Ascending aorta (tissue), 2 donors: ENCODE results near the gene TTC1. TPM values are rescaled to one million over a fixed set of nuclear protein-coding genes. Genes with fewer than 3 reads are reported as not detected.

Experiments
- DNase-seq, 2 donors: peaks; one replicate each; pipeline ENCODE4 v3.0.0-alpha.2; 2019; ENCODE audit warnings: low spot score in 2 of 2
- H3K27ac ChIP-seq, 2 donors: fragments of 200-600 bp; sonication (generic); one replicate each; pipeline ENCODE4 v1.5.1; 2016 to 2017; ENCODE audit warnings: mild to moderate bottlenecking in 1 of 2
- H3K27me3 ChIP-seq: fragments of 200-600 bp; sonication (generic); one replicate; pipeline ENCODE4 v1.5.1; 2017
- H3K36me3 ChIP-seq, 2 donors: fragments of 200-600 bp; sonication (generic); one replicate each; pipeline ENCODE4 v1.5.1; 2016
- H3K4me1 ChIP-seq, 2 donors: fragments of 200-600 bp; sonication (generic); one replicate each; pipeline ENCODE4 v1.5.1; 2016 to 2017; ENCODE audit warnings: mild to moderate bottlenecking in 1 of 2
- H3K4me3 ChIP-seq, 2 donors: fragments of 200-600 bp; sonication (generic); one replicate each; pipeline ENCODE4 v1.5.1; 2016 to 2017; ENCODE audit warnings: mild to moderate bottlenecking in 1 of 2
- H3K9me3 ChIP-seq, 2 donors: fragments of 200-600 bp; sonication (generic); one replicate each; pipeline ENCODE4 v1.5.1; 2016
- CTCF ChIP-seq, 3 experiments: fragments of 200-600 bp in 2 of 3; fragments of 450-650 bp in 1 of 3; sonication (generic) in 2 of 3; IDR thresholded peaks; one replicate each; pipeline ENCODE4 v1.5.1; 2016 to 2019; ENCODE audit warnings: antibody characterized with exemption in 3 of 3, mild to moderate bottlenecking in 1 of 3, moderate library complexity in 1 of 3
- intact Hi-C: fragments of 100-400 bp; cut with DNase I; formaldehyde crosslinking; loops from one replicate; pipeline ENCODE4 v1.15.1; 2023
- total RNA-seq: library from RNA; depleted of rRNA; stranded (reverse); fragments of >200 nt; gene quantifications from one replicate; pipeline ENCODE4 v1.1.0, GENCODE V29; 2016

Gene TTC1
- total RNA-seq, 1 donor from 2014 or later, result 13.7 TPM

GRCh38 chr5:160076997-160077396, 68.1 kb downstream of the TTC1 start:
- Histone ChIP-seq H3K36me3 (peaks cover 0 to 3% of the 10 kb centered on the region in 2 donors), H3K9me3 (no peaks in the 10 kb centered on the region), H3K4me3 (no peak overlapping the region), H3K4me1 (peaks cover 0 to 20% of the 10 kb centered on the region in 2 donors), H3K27ac (no peak overlapping the region), H3K27me3 (no peaks in the 10 kb centered on the region)
- intact Hi-C loops, result loop anchor here (5.0 kb wide), 1 partner anchor 120 kb away; no protein-coding TSS in a partner anchor
- TF ChIP-seq CTCF (IDR thresholded peaks at IDR 0.05), result no peak
- no peak for DNase-seq

GRCh38 chr5:160079753-160080152, 70.8 kb downstream of the TTC1 start:
- Histone ChIP-seq H3K9me3 (no peaks in the 10 kb centered on the region), H3K4me1 (peaks cover 0 to 30% of the 10 kb centered on the region in 2 donors), H3K4me3 (no peak overlapping the region), H3K27ac (no peak overlapping the region), H3K27me3 (no peaks in the 10 kb centered on the region), H3K36me3 (no peaks in the 10 kb centered on the region)
- intact Hi-C loops, result loop anchor here (5.0 kb wide), 2 partner anchors 118 to 268 kb away; no protein-coding TSS in a partner anchor
- no peak for DNase-seq
- TF ChIP-seq CTCF (IDR thresholded peaks at IDR 0.05), result no peak

GRCh38 chr5:160081495-160081894, 72.6 kb downstream of the TTC1 start:
- no peak for DNase-seq
- Histone ChIP-seq H3K27me3 (no peaks in the 10 kb centered on the region), H3K9me3 (no peaks in the 10 kb centered on the region), H3K27ac (no peak overlapping the region), H3K4me1 (peaks cover 0 to 30% of the 10 kb centered on the region in 2 donors), H3K36me3 (no peaks in the 10 kb centered on the region), H3K4me3 (no peak overlapping the region)
- intact Hi-C loops, result loop anchor here (5.0 kb wide), 1 partner anchor 266 kb away; no protein-coding TSS in a partner anchor
- no peak for TF ChIP-seq CTCF (IDR thresholded peaks at IDR 0.05)

- no peaks in the 10 kb centered on the region for H3K27me3 ChIP-seq
- intact Hi-C loops, result loop anchor here (1.0 to 5.0 kb wide), 2 partner anchors 36 to 264 kb away; partner anchors contain the start of gene PWWP2A
- H3K4me3 ChIP-seq, result peak overlapping the region in 1 of 2 donors; percentile 8
- H3K9me3 ChIP-seq, result no peaks in the 10 kb centered on the region
- no peaks in the 10 kb centered on the region for H3K36me3 ChIP-seq
- H3K27ac ChIP-seq, result peak overlapping the region; percentile 14 to 58
- H3K4me1 ChIP-seq, result peaks cover 0 to 26% of the 10 kb centered on the region in 2 donors
- no peak for TF ChIP-seq CTCF (IDR thresholded peaks at IDR 0.05)
- no peak for DNase-seq
Measured at GRCh38 chr5:160082614-160083500, 73.9 kb downstream of the TTC1 start.

GRCh38 chr5:160083501-160083900, 74.6 kb downstream of the TTC1 start:
- no peak for DNase-seq
- H3K27ac ChIP-seq, result peak overlapping the region; percentile 14 to 58
- H3K36me3 ChIP-seq, result no peaks in the 10 kb centered on the region
- intact Hi-C loops, result loop anchor here (1.0 to 5.0 kb wide), 2 partner anchors 36 to 264 kb away; partner anchors contain the start of gene PWWP2A
- peaks cover 0 to 23% of the 10 kb centered on the region in 2 donors for H3K4me1 ChIP-seq
- H3K27me3 ChIP-seq, result no peaks in the 10 kb centered on the region
- H3K4me3 ChIP-seq, result peak overlapping the region in 1 of 2 donors; percentile 8
- H3K9me3 ChIP-seq, result no peaks in the 10 kb centered on the region
- TF ChIP-seq CTCF (IDR thresholded peaks at IDR 0.05), result no peak
